GM12878 (cell line): ENCODE results near the gene PFKP. TPM values are rescaled to one million over a fixed set of nuclear protein-coding genes. Genes with fewer than 3 reads are reported as not detected.

Source experiments
- ATAC-seq: fragments of 200-7000 bp; cut with Tn5 transposase; 3 replicates; pipeline ENCODE4 v1.9.1; 2020; ENCODE audit warnings: mild to moderate bottlenecking, moderate library complexity
- BruUV-seq: library from RNA; stranded (reverse); fragments of 400-500 nt; replicated peaks from 2 replicates; lab custom pipeline; 2021; lab: Mats Ljungman, UMichigan
- CTCF ChIA-PET: fragments of 300-600 bp; sonication (Branson Sonifier 250); formaldehyde crosslinking; extraction: SDS; loops from one replicate; lab custom pipeline; 2021; ENCODE audit warnings: inconsistent platforms; lab: Yijun Ruan, JAX
- POLR2A ChIA-PET: fragments of 350-600 bp; formaldehyde crosslinking; extraction: SDS; loops from one replicate; lab custom pipeline; 2021; ENCODE audit warnings: inconsistent platforms; lab: Charles Lee
- RAD21 ChIA-PET: fragments of 300-600 bp; sonication (Branson Sonifier 250); formaldehyde crosslinking; loops from one replicate; lab custom pipeline; 2023; ENCODE audit warnings: antibody characterized with exemption; ENCODE audit not compliant: unreplicated experiment; lab: Charles Lee
- SMC1A ChIA-PET: fragments of 300-600 bp; sonication (Branson Sonifier 250); formaldehyde crosslinking; loops from one replicate; lab custom pipeline; 2023; ENCODE audit not compliant: unreplicated experiment, uncharacterized antibody; lab: Charles Lee
- DNase-seq: peaks from one replicate; pipeline ENCODE4 v3.0.0-alpha.2; 2011; ENCODE audit warnings: low read depth, low spot score
- FAIRE-seq: peaks from 3 replicates; lab custom pipeline; 2011; peaks lifted over from hg19 to GRCh38; lab: Jason Lieb, UNC
- H2AFZ ChIP-seq: 2 replicates; pipeline ENCODE4 v1.6.0; 2011; ENCODE audit warnings: low read depth, low read length, control low read depth; ENCODE audit not compliant: control insufficient read depth
- H3K27ac ChIP-seq: 2 replicates; pipeline ENCODE4 v1.5.1; 2011; ENCODE audit warnings: control low read depth; ENCODE audit not compliant: control insufficient read depth, insufficient read depth
- H3K27me3 ChIP-seq, 2 experiments: replicated peaks in 1 of 2; 2 replicates each; pipeline versions ENCODE4 v1.6.0 to v1.6.1; 2011; ENCODE audit warnings: low read length in 1 of 2; ENCODE audit not compliant: control insufficient read depth in 2 of 2, insufficient read depth in 2 of 2
- H3K36me3 ChIP-seq, 2 experiments: 2 replicates each; pipeline ENCODE4 v1.5.1; 2011; ENCODE audit warnings: low read length in 1 of 2; ENCODE audit not compliant: control insufficient read depth in 2 of 2, insufficient read depth in 2 of 2
- H3K4me1 ChIP-seq: 2 replicates; pipeline ENCODE4 v1.6.1; 2011; ENCODE audit warnings: mild to moderate bottlenecking, low read length, moderate library complexity, mixed read lengths; ENCODE audit not compliant: control insufficient read depth, insufficient read depth
- H3K4me2 ChIP-seq: 2 replicates; pipeline ENCODE4 v1.6.0; 2011; ENCODE audit warnings: control low read depth; ENCODE audit not compliant: control insufficient read depth, insufficient read depth
- H3K4me3 ChIP-seq: fragments of 200-600 bp; sonication (generic); 2 replicates; pipeline ENCODE4 v1.5.1; 2016
- H3K79me2 ChIP-seq: 2 replicates; pipeline ENCODE4 v1.6.0; 2011; ENCODE audit warnings: low read length; ENCODE audit not compliant: control insufficient read depth, insufficient read depth
- H3K9ac ChIP-seq: 2 replicates; pipeline ENCODE4 v1.8.0; 2011; ENCODE audit warnings: low read length, control low read depth, mixed read lengths; ENCODE audit not compliant: control insufficient read depth, insufficient read depth
- H3K9me3 ChIP-seq: replicated peaks from 3 replicates; pipeline ENCODE4 v1.5.1; 2011; ENCODE audit warnings: mild to moderate bottlenecking, low read length; ENCODE audit not compliant: control insufficient read depth, insufficient read depth
- H4K20me1 ChIP-seq: 2 replicates; pipeline ENCODE4 v1.6.0; 2011; ENCODE audit not compliant: control insufficient read depth, insufficient read depth
- ATF7 ChIP-seq: fragments of 450-650 bp; IDR thresholded peaks from 2 replicates; pipeline ENCODE4 v1.6.1; 2016; ENCODE audit warnings: low read depth, mild to moderate bottlenecking
- BHLHE40 ChIP-seq, 2 experiments: fragments of 450-650 bp in 1 of 2; IDR thresholded peaks; 2 replicates each; pipeline ENCODE4 v1.6.1; 2011 to 2017; ENCODE audit warnings: low read depth in 2 of 2, borderline replicate concordance in 1 of 2, improper control_type of control experiment in 1 of 2, low read length in 1 of 2, mild to moderate bottlenecking in 1 of 2
- CEBPB ChIP-seq, 2 experiments: fragments of 150-350 bp in 1 of 2; IDR thresholded peaks; 2 replicates each; pipeline ENCODE4 v1.6.1; 2012 to 2014; ENCODE audit warnings: low read depth in 2 of 2, low read length in 2 of 2, borderline replicate concordance in 1 of 2, inconsistent platforms in 1 of 2
- CHD2 ChIP-seq: IDR thresholded peaks from 2 replicates; pipeline ENCODE4 v1.6.1; 2011; ENCODE audit warnings: low read depth, low read length, improper control_type of control experiment, borderline replicate concordance
- EP300 ChIP-seq, 2 experiments: fragments of 150-350 bp in 1 of 2; IDR thresholded peaks; 2 replicates each; pipeline ENCODE4 v1.6.1; 2011 to 2012; ENCODE audit warnings: low read depth in 2 of 2, low read length in 2 of 2, borderline replicate concordance in 1 of 2, improper control_type of control experiment in 1 of 2, inconsistent platforms in 1 of 2; ENCODE audit not compliant: control insufficient read depth in 1 of 2
- FOXK2 ChIP-seq: fragments of 450-650 bp; IDR thresholded peaks from 2 replicates; pipeline ENCODE4 v1.6.1; 2017; ENCODE audit warnings: mild to moderate bottlenecking, moderate library complexity
- HDGF ChIP-seq: fragments of 450-650 bp; IDR thresholded peaks from 2 replicates; pipeline ENCODE4 v1.6.1; 2016; ENCODE audit warnings: antibody characterized with exemption
- IKZF1 ChIP-seq: fragments of 450-650 bp; conservative IDR thresholded peaks from 2 replicates; pipeline ENCODE4 v1.6.1; 2017; ENCODE audit warnings: antibody characterized with exemption, mild to moderate bottlenecking
- KLF5 ChIP-seq: fragments of 450-650 bp; IDR thresholded peaks from 2 replicates; pipeline ENCODE4 v1.6.1; 2014; ENCODE audit warnings: mild to moderate bottlenecking; ENCODE audit not compliant: partially characterized antibody
- SMAD1 ChIP-seq: fragments of 450-650 bp; IDR thresholded peaks from 2 replicates; pipeline ENCODE4 v1.6.1; 2018; ENCODE audit warnings: mild to moderate bottlenecking, low read depth; ENCODE audit not compliant: partially characterized antibody
- STAT3 ChIP-seq: IDR thresholded peaks from 2 replicates; pipeline ENCODE4 v1.6.1; 2011; ENCODE audit warnings: low read depth, low read length, improper control_type of control experiment
- YBX1 ChIP-seq: fragments of 450-650 bp; IDR thresholded peaks from 2 replicates; pipeline ENCODE4 v1.6.1; 2016; ENCODE audit warnings: antibody characterized with exemption
- ZNF274 ChIP-seq: IDR thresholded peaks from one replicate; pipeline ENCODE4 v1.8.0; 2011; ENCODE audit not compliant: insufficient read length, insufficient read depth
- ZSCAN29 ChIP-seq: fragments of 450-650 bp; IDR thresholded peaks from 2 replicates; pipeline ENCODE4 v1.6.1; 2017; ENCODE audit warnings: mild to moderate bottlenecking, moderate library complexity
- WGBS: methylation state at CpG from one replicate; pipeline ENCODE4 v1.1.6; 2016; ENCODE audit warnings: low lambda C conversion rate; ENCODE audit not compliant: insufficient replicate concordance, insufficient coverage; ENCODE audit errors: missing lambda C conversion rate; 5-methylcytosine and 5-hydroxymethylcytosine counted together
- in situ Hi-C: fragments of 300-500 bp; cut with MboI; formaldehyde crosslinking; loops from 9 replicates; pipeline ENCODE4 v1.14.3; 2018; ENCODE audit warnings: mixed read lengths
- intact Hi-C: fragments of 100-400 bp; cut with micrococcal nuclease; formaldehyde crosslinking; loops from one replicate; pipeline ENCODE4 v1.14.2; 2022; ENCODE audit not compliant: unreplicated experiment
- polyA plus RNA-seq, 11 experiments: library from polyadenylated mRNA; depleted of rRNA in 4 of 11; unstranded in 6 of 11; stranded (reverse) in 5 of 11; fragments of >200 nt; fragmentation: Nextera tagmentation in 4 of 11; fragmentation: Illumina TruSeq in 1 of 11; extraction: Ambion mirVana in 4 of 11; extraction: Trizol in 1 of 11; gene quantifications; 1 replicate in 1 of 11; 2 replicates in 10 of 11; pipeline versions ENCODE4 v1.2.1 to v1.2.3, GENCODE V29; 2011 to 2016; ENCODE audit warnings: inconsistent platforms in 2 of 11, missing spikeins in 2 of 11, low read depth in 1 of 11
- total RNA-seq, 4 experiments: library from RNA; depleted of rRNA in 3 of 4; stranded (reverse); fragments of >200 nt in 3 of 4; fragmentation: Illumina TruSeq in 1 of 4; extraction: Trizol in 1 of 4; gene quantifications; 2 replicates each; pipeline versions ENCODE4 v1.2.1 to v1.2.3, GENCODE V29; 2013 to 2021
- TF ChIP-seq, protein P1 (sequence below): fragments of 450-650 bp; IDR thresholded peaks from 2 replicates; pipeline ENCODE4 v1.6.1; 2017; ENCODE audit warnings: mild to moderate bottlenecking, moderate library complexity
- TF ChIP-seq, protein P2 (sequence below): fragments of 450-650 bp; IDR thresholded peaks from 2 replicates; pipeline ENCODE4 v1.6.1; 2017; ENCODE audit warnings: mild to moderate bottlenecking, low read depth, inconsistent platforms; ENCODE audit not compliant: poor library complexity, severe bottlenecking
- TF ChIP-seq, protein P3 (sequence below), 3 experiments: IDR thresholded peaks in 2 of 3; conservative IDR thresholded peaks in 1 of 3; 2 replicates each; pipeline ENCODE4 v1.5.1; 2011; ENCODE audit warnings: low read depth in 3 of 3, low read length in 3 of 3, mild to moderate bottlenecking in 3 of 3, control low read depth in 2 of 3, moderate library complexity in 2 of 3, inconsistent platforms in 1 of 3, mixed read lengths in 1 of 3; ENCODE audit not compliant: control insufficient read depth in 2 of 3, insufficient read depth in 1 of 3; ENCODE audit errors: extremely low read depth in 1 of 3

The PFKP gene
- total and polyA plus RNA-seq, 10 of the 15 experiments (the other 5 are each of a cell fraction or from before 2014, with no cell fraction given), result 27.0 to 145 (median 95.7) TPM

DNA sequence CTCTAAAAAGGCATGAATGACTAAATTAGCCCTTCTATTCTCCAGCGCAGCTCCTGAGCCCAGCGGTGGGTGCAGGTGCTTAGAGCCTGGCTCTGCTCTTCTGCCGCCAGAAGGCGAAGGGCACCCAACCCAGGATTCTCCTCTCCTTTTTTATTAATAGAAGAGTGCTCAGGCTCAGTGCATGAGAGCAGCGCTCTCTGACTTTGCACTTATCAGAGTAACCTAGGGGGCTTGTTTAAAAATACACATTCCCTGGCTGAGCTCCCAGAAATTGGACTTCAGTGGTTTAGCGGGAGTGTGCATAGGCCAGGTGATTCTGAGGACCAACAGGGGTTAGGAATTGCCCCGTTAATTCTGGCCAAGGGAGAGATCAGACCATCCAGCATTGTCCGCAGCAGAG is 1.7 kb upstream of the PFKP start:
- BruUV-seq, result no TSS peak
- 89% methylated on average over 8 of the region's 8 CpGs for WGBS
- intact Hi-C loops, result loop anchor here (2.0 kb wide), 1 partner anchor 15 kb away; no protein-coding TSS in a partner anchor
- no peak for TF ChIP-seq YBX1
- TF ChIP-seq SMAD1, result no peak
- no peak for TF ChIP-seq STAT3
- TF ChIP-seq BHLHE40 (IDR thresholded peaks at IDR 0.05; ENCODE audit: borderline replicate concordance in 1 of 2, low read depth in 2 of 2, low read length in 1 of 2), result no peak
- TF ChIP-seq, protein P1, sequence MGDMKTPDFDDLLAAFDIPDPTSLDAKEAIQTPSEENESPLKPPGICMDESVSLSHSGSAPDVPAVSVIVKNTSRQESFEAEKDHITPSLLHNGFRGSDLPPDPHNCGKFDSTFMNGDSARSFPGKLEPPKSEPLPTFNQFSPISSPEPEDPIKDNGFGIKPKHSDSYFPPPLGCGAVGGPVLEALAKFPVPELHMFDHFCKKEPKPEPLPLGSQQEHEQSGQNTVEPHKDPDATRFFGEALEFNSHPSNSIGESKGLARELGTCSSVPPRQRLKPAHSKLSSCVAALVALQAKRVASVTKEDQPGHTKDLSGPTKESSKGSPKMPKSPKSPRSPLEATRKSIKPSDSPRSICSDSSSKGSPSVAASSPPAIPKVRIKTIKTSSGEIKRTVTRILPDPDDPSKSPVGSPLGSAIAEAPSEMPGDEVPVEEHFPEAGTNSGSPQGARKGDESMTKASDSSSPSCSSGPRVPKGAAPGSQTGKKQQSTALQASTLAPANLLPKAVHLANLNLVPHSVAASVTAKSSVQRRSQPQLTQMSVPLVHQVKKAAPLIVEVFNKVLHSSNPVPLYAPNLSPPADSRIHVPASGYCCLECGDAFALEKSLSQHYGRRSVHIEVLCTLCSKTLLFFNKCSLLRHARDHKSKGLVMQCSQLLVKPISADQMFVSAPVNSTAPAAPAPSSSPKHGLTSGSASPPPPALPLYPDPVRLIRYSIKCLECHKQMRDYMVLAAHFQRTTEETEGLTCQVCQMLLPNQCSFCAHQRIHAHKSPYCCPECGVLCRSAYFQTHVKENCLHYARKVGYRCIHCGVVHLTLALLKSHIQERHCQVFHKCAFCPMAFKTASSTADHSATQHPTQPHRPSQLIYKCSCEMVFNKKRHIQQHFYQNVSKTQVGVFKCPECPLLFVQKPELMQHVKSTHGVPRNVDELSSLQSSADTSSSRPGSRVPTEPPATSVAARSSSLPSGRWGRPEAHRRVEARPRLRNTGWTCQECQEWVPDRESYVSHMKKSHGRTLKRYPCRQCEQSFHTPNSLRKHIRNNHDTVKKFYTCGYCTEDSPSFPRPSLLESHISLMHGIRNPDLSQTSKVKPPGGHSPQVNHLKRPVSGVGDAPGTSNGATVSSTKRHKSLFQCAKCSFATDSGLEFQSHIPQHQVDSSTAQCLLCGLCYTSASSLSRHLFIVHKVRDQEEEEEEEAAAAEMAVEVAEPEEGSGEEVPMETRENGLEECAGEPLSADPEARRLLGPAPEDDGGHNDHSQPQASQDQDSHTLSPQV, result no peak
- TF ChIP-seq CEBPB (IDR thresholded peaks at IDR 0.05; ENCODE audit: borderline replicate concordance in 1 of 2, low read depth in 2 of 2, low read length in 2 of 2), result no peak
- no peak for TF ChIP-seq IKZF1
- TF ChIP-seq, protein P2, sequence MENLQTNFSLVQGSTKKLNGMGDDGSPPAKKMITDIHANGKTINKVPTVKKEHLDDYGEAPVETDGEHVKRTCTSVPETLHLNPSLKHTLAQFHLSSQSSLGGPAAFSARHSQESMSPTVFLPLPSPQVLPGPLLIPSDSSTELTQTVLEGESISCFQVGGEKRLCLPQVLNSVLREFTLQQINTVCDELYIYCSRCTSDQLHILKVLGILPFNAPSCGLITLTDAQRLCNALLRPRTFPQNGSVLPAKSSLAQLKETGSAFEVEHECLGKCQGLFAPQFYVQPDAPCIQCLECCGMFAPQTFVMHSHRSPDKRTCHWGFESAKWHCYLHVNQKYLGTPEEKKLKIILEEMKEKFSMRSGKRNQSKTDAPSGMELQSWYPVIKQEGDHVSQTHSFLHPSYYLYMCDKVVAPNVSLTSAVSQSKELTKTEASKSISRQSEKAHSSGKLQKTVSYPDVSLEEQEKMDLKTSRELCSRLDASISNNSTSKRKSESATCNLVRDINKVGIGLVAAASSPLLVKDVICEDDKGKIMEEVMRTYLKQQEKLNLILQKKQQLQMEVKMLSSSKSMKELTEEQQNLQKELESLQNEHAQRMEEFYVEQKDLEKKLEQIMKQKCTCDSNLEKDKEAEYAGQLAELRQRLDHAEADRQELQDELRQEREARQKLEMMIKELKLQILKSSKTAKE, result no peak
- TF ChIP-seq FOXK2, result no peak
- TF ChIP-seq KLF5, result no peak
- TF ChIP-seq, protein P3, sequence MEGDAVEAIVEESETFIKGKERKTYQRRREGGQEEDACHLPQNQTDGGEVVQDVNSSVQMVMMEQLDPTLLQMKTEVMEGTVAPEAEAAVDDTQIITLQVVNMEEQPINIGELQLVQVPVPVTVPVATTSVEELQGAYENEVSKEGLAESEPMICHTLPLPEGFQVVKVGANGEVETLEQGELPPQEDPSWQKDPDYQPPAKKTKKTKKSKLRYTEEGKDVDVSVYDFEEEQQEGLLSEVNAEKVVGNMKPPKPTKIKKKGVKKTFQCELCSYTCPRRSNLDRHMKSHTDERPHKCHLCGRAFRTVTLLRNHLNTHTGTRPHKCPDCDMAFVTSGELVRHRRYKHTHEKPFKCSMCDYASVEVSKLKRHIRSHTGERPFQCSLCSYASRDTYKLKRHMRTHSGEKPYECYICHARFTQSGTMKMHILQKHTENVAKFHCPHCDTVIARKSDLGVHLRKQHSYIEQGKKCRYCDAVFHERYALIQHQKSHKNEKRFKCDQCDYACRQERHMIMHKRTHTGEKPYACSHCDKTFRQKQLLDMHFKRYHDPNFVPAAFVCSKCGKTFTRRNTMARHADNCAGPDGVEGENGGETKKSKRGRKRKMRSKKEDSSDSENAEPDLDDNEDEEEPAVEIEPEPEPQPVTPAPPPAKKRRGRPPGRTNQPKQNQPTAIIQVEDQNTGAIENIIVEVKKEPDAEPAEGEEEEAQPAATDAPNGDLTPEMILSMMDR (IDR thresholded peaks at IDR 0.05 in 2 of 3, conservative IDR thresholded peaks at IDR 0.05 in 1 of 3; ENCODE audit: control insufficient read depth in 2 of 3, extremely low read depth in 1 of 3, insufficient read depth in 1 of 3, low read depth in 3 of 3, low read length in 3 of 3), result no peak
- TF ChIP-seq ATF7, result no peak
- no peak for TF ChIP-seq CHD2
- TF ChIP-seq EP300 (IDR thresholded peaks at IDR 0.05; ENCODE audit: borderline replicate concordance in 1 of 2, control insufficient read depth in 1 of 2, low read depth in 2 of 2, low read length in 2 of 2), result no peak
- no peak for TF ChIP-seq ZSCAN29
- TF ChIP-seq ZNF274, result no peak
- no peak for TF ChIP-seq HDGF

More for the DNA sequence above, 1.7 kb upstream of the PFKP start:
- DNase-seq, result no peak
- Histone ChIP-seq H3K4me3 (no peak overlapping the region), H3K4me2 (no peak overlapping the region), H3K79me2 (peaks cover 32% of the 10 kb centered on the region), H3K9ac (no peak overlapping the region), H3K27me3 (no peaks in the 10 kb centered on the region; a peak in 1 of 4 replicates), H3K36me3 (peaks cover 0 to 3% of the 10 kb centered on the region in 2 experiments; a peak in 2 of 4 replicates), H3K9me3 (no peaks in the 10 kb centered on the region), H4K20me1 (no peaks in the 10 kb centered on the region), H2AFZ (no peak overlapping the region), H3K27ac (no peak overlapping the region), H3K4me1 (peaks cover 4% of the 10 kb centered on the region)
- no peak for ATAC-seq
- in situ Hi-C loops, result no loop called here
- no peak for FAIRE-seq
- SMC1A ChIA-PET, result no interaction called here
- RAD21 ChIA-PET, result no interaction called here
- POLR2A ChIA-PET, result no interaction called here
- CTCF ChIA-PET, result no interaction called here
